Uterus (tissue), 2 donors: Measurements from ENCODE around the gene BPIFA1.

Source experiments
- CTCF ChIP-seq, 4 experiments: fragments of 200-600 bp in 2 of 4; fragments of 450-650 bp in 2 of 4; sonication (generic) in 2 of 4; IDR thresholded peaks; one replicate each; pipeline ENCODE4 v1.5.1; 2016 to 2019; ENCODE audit warnings: antibody characterized with exemption in 4 of 4, mild to moderate bottlenecking in 2 of 4, moderate library complexity in 1 of 4
- POLR2A ChIP-seq, 2 donors: fragments of 450-650 bp; IDR thresholded peaks; one replicate each; pipeline ENCODE4 v1.6.1; 2016; ENCODE audit warnings: antibody characterized with exemption in 2 of 2, mild to moderate bottlenecking in 1 of 2, moderate library complexity in 1 of 2

- TF ChIP-seq CTCF (IDR thresholded peaks at IDR 0.05) = no peak
- TF ChIP-seq POLR2A (IDR thresholded peaks at IDR 0.05) = no peak
Observed at GRCh38 chr20:33203444-33203843, 32.4 kb upstream of the BPIFA1 start.
